K562 (cell line): ENCODE results near the gene HMCN2. TPM values are rescaled to one million over a fixed set of nuclear protein-coding genes. Genes with fewer than 3 reads are reported as not detected.

Experiments
- ATAC-seq: fragments of 200-7000 bp; cut with Tn5 transposase; 3 replicates; pipeline ENCODE4 v1.9.1; 2020; ENCODE audit warnings: moderate library complexity
- BruUV-seq: library from RNA; stranded (reverse); fragments of 400-500 nt; replicated peaks from 2 replicates; lab custom pipeline; 2021; lab: Mats Ljungman, UMichigan
- CTCF ChIA-PET: fragments of 300-600 bp; formaldehyde crosslinking; extraction: SDS; loops from one replicate; lab custom pipeline; 2021; ENCODE audit warnings: low intra/inter-chr PET ratio; lab: Yijun Ruan, JAX
- POLR2A ChIA-PET: fragments of 300-600, 350-650 bp; sonication (Branson Sonifier 250); formaldehyde crosslinking; extraction: SDS; loops from one replicate; lab custom pipeline; 2021; ENCODE audit warnings: antibody characterized with exemption, inconsistent platforms; lab: Yijun Ruan, JAX
- DNase-seq, 4 experiments: peaks; one replicate each; pipeline versions ENCODE4 v3.0.0 to v3.0.0-alpha.2; 2011 to 2018; ENCODE audit warnings: low spot score in 3 of 4, mixed read lengths in 3 of 4; ENCODE audit errors: extremely low read depth in 1 of 4
- FAIRE-seq: peaks from 2 replicates; lab custom pipeline; 2011; peaks lifted over from hg19 to GRCh38; lab: Jason Lieb, UNC
- H2AFZ ChIP-seq: 2 replicates; pipeline ENCODE4 v1.6.0; 2011; ENCODE audit warnings: low read depth, low read length, control low read depth, inconsistent platforms
- H3K27ac ChIP-seq: fragments of 200-600 bp; 3 replicates; pipeline ENCODE4 v1.8.0; 2011; ENCODE audit warnings: low read depth, mild to moderate bottlenecking, control low read depth, inconsistent platforms, low read length, moderate library complexity, mixed read lengths; ENCODE audit errors: extremely low read depth
- H3K27me3 ChIP-seq, 2 experiments: fragments of 300-600 bp in 1 of 2; 2 replicates in 1 of 2; 3 replicates in 1 of 2; pipeline versions ENCODE4 v1.6.0 to v1.8.0; 2011; ENCODE audit warnings: inconsistent platforms in 2 of 2, low read length in 2 of 2, mild to moderate bottlenecking in 1 of 2, mixed read lengths in 1 of 2, moderate library complexity in 1 of 2; ENCODE audit not compliant: control insufficient read depth in 2 of 2, insufficient read depth in 2 of 2
- H3K36me3 ChIP-seq: fragments of 300-600 bp; 3 replicates; pipeline ENCODE4 v1.8.0; 2011; ENCODE audit warnings: mild to moderate bottlenecking, low read length, inconsistent platforms; ENCODE audit not compliant: control insufficient read depth, insufficient read depth
- H3K4me1 ChIP-seq, 2 experiments: fragments of 200-600 bp in 1 of 2; replicated peaks in 1 of 2; 2 replicates in 1 of 2; 3 replicates in 1 of 2; pipeline versions ENCODE4 v1.5.1 to v1.8.0; 2011; ENCODE audit warnings: inconsistent platforms in 2 of 2, low read length in 2 of 2, mild to moderate bottlenecking in 1 of 2, mixed read lengths in 1 of 2, moderate library complexity in 1 of 2; ENCODE audit not compliant: control insufficient read depth in 2 of 2, insufficient read depth in 2 of 2
- H3K4me2 ChIP-seq: 2 replicates; pipeline ENCODE4 v1.6.1; 2011; ENCODE audit warnings: low read length, control low read depth, inconsistent platforms, mixed read lengths; ENCODE audit not compliant: insufficient read depth
- H3K4me3 ChIP-seq: fragments of 200-600 bp; sonication (generic), shearing (Covaris generic); 2 replicates; pipeline ENCODE4 v1.5.1; 2016; ENCODE audit warnings: control low read depth, inconsistent platforms
- H3K79me2 ChIP-seq: fragments of 200-600 bp; 3 replicates; pipeline ENCODE4 v1.8.0; 2011; ENCODE audit warnings: low read length, inconsistent platforms; ENCODE audit not compliant: control insufficient read depth, insufficient read depth
- H3K9ac ChIP-seq, 2 experiments: 2 replicates each; pipeline versions ENCODE4 v1.6.0 to v1.6.1; 2011; ENCODE audit warnings: low read depth in 2 of 2, low read length in 2 of 2, control low read depth in 1 of 2, inconsistent platforms in 1 of 2, mild to moderate bottlenecking in 1 of 2, mixed read lengths in 1 of 2; ENCODE audit not compliant: insufficient read depth in 1 of 2
- H3K9me1 ChIP-seq: one replicate; pipeline ENCODE4 v1.6.0; 2011; ENCODE audit warnings: inconsistent platforms, mild to moderate bottlenecking, low read length, moderate library complexity; ENCODE audit not compliant: control insufficient read depth, insufficient read depth
- H3K9me3 ChIP-seq: replicated peaks from 2 replicates; pipeline ENCODE4 v1.5.1; 2011; ENCODE audit warnings: low read depth, low read length, inconsistent platforms; ENCODE audit not compliant: control insufficient read depth, insufficient read depth
- H4K20me1 ChIP-seq: replicated peaks from 2 replicates; pipeline ENCODE4 v1.6.1; 2011; ENCODE audit warnings: low read length, inconsistent platforms, mixed read lengths; ENCODE audit not compliant: control insufficient read depth, insufficient read depth
- ESRRB ChIP-seq: fragments of 250-450 bp; sonication (Bioruptor Pico); IDR thresholded peaks from 2 replicates; pipeline ENCODE4 v1.5.0; 2020; ENCODE audit warnings: mild to moderate bottlenecking, moderate library complexity, borderline replicate concordance
- ETV5 ChIP-seq: sonication (generic); formaldehyde crosslinking; IDR thresholded peaks from 2 replicates; pipeline ENCODE4 v1.4.0; 2020; ENCODE audit warnings: low read depth, mild to moderate bottlenecking, missing genetic modification reagents
- HCFC1 ChIP-seq: IDR thresholded peaks from 2 replicates; pipeline ENCODE4 v1.6.1; 2012; ENCODE audit warnings: low read depth, low read length, improper control_type of control experiment
- ID3 ChIP-seq, 2 experiments: fragments of 250-450 bp in 1 of 2; fragments of 450-650 bp in 1 of 2; sonication (Bioruptor Pico) in 1 of 2; IDR thresholded peaks; 2 replicates each; pipeline versions ENCODE4 v1.6.1 to v1.8.0; 2016 to 2021; ENCODE audit warnings: mild to moderate bottlenecking in 2 of 2, moderate library complexity in 2 of 2, missing compliant biosample characterization in 1 of 2, missing genetic modification characterization in 1 of 2
- ZC3H11A ChIP-seq: IDR thresholded peaks from 2 replicates; pipeline ENCODE4 v1.6.1; 2012; ENCODE audit warnings: low read depth, low read length, improper control_type of control experiment
- ZNF146 ChIP-seq: IDR thresholded peaks from one replicate; pipeline ENCODE4 v1.6.1; 2018; ENCODE audit warnings: missing compliant biosample characterization; ENCODE audit not compliant: unreplicated experiment
- ZNF318 ChIP-seq, 2 experiments: fragments of 450-650 bp; IDR thresholded peaks; 2 replicates each; pipeline ENCODE4 v1.6.1; 2016; ENCODE audit warnings: mild to moderate bottlenecking in 2 of 2, borderline replicate concordance in 1 of 2, low read depth in 1 of 2, moderate library complexity in 1 of 2
- WGBS: fragments of 100-300 bp; shearing (Covaris generic); methylation state at CpG from one replicate; pipeline ENCODE4 v1.1.6; 2016; ENCODE audit warnings: low coverage, mixed read lengths; ENCODE audit not compliant: insufficient coverage; ENCODE audit errors: missing lambda C conversion rate; 5-methylcytosine and 5-hydroxymethylcytosine counted together
- in situ Hi-C: fragments of 300-500 bp; cut with MboI; formaldehyde crosslinking; loops from 4 replicates; pipeline ENCODE4 v1.15.0; 2018; ENCODE audit warnings: inconsistent platforms, mixed read lengths
- intact Hi-C: fragments of 100-400 bp; cut with micrococcal nuclease; formaldehyde crosslinking; loops from 2 replicates; pipeline ENCODE4 v1.14.2; 2022
- polyA plus RNA-seq, 8 experiments: library from polyadenylated mRNA; depleted of rRNA in 4 of 8; stranded (reverse) in 5 of 8; unstranded in 3 of 8; fragments of >200 nt; fragmentation: Nextera tagmentation in 2 of 8; fragmentation: Illumina TruSeq in 1 of 8; extraction: Ambion mirVana in 2 of 8; extraction: Trizol in 1 of 8; gene quantifications; 2 replicates each; pipeline versions ENCODE4 v1.2.1 to v1.2.3, GENCODE V29; 2011 to 2014; ENCODE audit warnings: inconsistent platforms in 1 of 8, missing spikeins in 1 of 8
- total RNA-seq, 7 experiments: library from RNA; depleted of rRNA in 6 of 7; stranded (reverse); fragments of >200 nt in 6 of 7; fragmentation: Illumina TruSeq in 2 of 7; extraction: Trizol in 2 of 7; gene quantifications; 2 replicates each; pipeline versions ENCODE4 v1.2.1 to v1.2.3, GENCODE V29; 2011 to 2021; ENCODE audit warnings: low replicate concordance in 1 of 7
- TF ChIP-seq, protein P1 (sequence below): sonication (generic); formaldehyde crosslinking; IDR thresholded peaks from 2 replicates; pipeline ENCODE4 v1.8.1; 2022; ENCODE audit warnings: missing genetic modification reagents

HMCN2 gene
- total and polyA plus RNA-seq, 9 of the 15 experiments (the other 6 are each of a cell fraction or from before 2014, with no cell fraction given), result 0.01 TPM; not detected in 8

DNA sequence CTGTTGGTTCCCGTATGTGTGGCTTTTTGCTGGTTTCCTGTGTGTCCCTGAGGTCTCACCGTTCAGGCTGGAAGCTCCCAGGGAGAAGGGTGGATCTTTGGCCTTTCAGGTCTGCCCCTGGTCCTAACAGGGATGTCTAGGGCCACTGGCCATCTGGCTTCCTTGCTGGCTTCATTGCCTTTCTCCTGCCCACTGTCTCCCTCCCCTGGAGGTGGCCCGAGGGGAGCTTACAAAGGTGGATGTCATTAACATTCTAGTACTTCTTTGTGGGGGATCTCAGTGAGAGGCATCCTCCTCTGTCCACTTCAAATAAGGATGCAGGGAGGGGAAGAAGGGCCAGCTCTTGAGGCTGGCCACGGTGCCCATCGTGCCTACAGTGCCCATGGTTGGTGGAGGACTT, 35.2 kb downstream of the HMCN2 start:
- Histone ChIP-seq H3K27me3 (peaks cover 24 to 59% of the 10 kb centered on the region in 2 experiments), H3K9me3 (no peaks in the 10 kb centered on the region), H2AFZ (no peak overlapping the region), H3K4me3 (no peak overlapping the region), H3K9ac (no peak overlapping the region), H3K36me3 (no peaks in the 10 kb centered on the region), H3K4me1 (peaks cover 0 to 4% of the 10 kb centered on the region in 2 experiments; a peak in 1 of 5 replicates), H3K79me2 (no peaks in the 10 kb centered on the region), H3K4me2 (no peak overlapping the region), H3K9me1 (no peaks in the 10 kb centered on the region), H4K20me1 (peaks cover 13% of the 10 kb centered on the region), H3K27ac (no peak overlapping the region)
- 0% methylated on average over 3 of the region's 5 CpGs for WGBS
- ChIA-PET POLR2A (interaction anchor here (0.6 to 0.7 kb wide), 2 partner anchors 12 to 21 kb away, joined by 3 read pairs; no protein-coding TSS in a partner anchor), CTCF (no interaction called here)
- intact Hi-C loops (no loop called here), in situ Hi-C loops (no loop called here)
- no peak for DNase-seq
- no TSS peak for BruUV-seq
- FAIRE-seq, result no peak
- no peak for ATAC-seq
- TF ChIP-seq, protein P1, sequence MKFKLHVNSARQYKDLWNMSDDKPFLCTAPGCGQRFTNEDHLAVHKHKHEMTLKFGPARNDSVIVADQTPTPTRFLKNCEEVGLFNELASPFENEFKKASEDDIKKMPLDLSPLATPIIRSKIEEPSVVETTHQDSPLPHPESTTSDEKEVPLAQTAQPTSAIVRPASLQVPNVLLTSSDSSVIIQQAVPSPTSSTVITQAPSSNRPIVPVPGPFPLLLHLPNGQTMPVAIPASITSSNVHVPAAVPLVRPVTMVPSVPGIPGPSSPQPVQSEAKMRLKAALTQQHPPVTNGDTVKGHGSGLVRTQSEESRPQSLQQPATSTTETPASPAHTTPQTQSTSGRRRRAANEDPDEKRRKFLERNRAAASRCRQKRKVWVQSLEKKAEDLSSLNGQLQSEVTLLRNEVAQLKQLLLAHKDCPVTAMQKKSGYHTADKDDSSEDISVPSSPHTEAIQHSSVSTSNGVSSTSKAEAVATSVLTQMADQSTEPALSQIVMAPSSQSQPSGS (CRISPR knock-in tag), result no peak
- TF ChIP-seq ZNF146 (CRISPR knock-in tag) (no peak), ZNF318 (IDR thresholded peaks at IDR 0.05; ENCODE audit: borderline replicate concordance in 1 of 2, low read depth in 1 of 2) (no peak), ETV5 (CRISPR knock-in tag) (no peak), ID3 (CRISPR knock-in tag; IDR thresholded peaks at IDR 0.05) (no peak), ID3 (tag; IDR thresholded peaks at IDR 0.05) (no peak), ZC3H11A (no peak), ESRRB (CRISPR knock-in tag) (no peak), HCFC1 (no peak)
